ENCODE data around the gene SCYGR5. TPM values are rescaled to one million over a fixed set of nuclear protein-coding genes. Genes with fewer than 3 reads are reported as not detected.

Gene SCYGR5, protein sequence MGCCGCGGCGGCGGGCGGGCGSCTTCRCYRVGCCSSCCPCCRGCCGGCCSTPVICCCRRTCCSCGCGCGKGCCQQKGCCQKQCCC
- total RNA-seq (2022; extraction: Qiagen RNA extraction; ENCODE audit: low read depth), result not detected in 5 replicates

GRCh38 chr2:227666631-227667170 is at the start of gene SCYGR5:
TSS of gene SCYGR5 (plus strand) at chr2:227666804. CDS start at chr2:227666804, 0 bp downstream.

GRCh38 chr2:227617316-227618230 is 49.0 kb upstream of the SCYGR5 start, which contains the start of gene SCYGR4:
TSS of gene SCYGR4 (plus strand) at chr2:227617498. CDS start at chr2:227617498, 0 bp downstream.

Other genes starting within 250 kb of the SCYGR5 start
- 99.3 to 133 TPM (median 123 TPM) in 5 replicates for gene AGFG1, start 194.6 kb upstream of the SCYGR5 start, total RNA-seq (2022; extraction: Qiagen RNA extraction; ENCODE audit: low read depth)
- not detected in 5 replicates for gene SCYGR2, start 67.9 kb upstream of the SCYGR5 start, total RNA-seq (2022; extraction: Qiagen RNA extraction; ENCODE audit: low read depth)
- not detected in 5 replicates for gene SCYGR3, start 52.0 kb upstream of the SCYGR5 start, total RNA-seq (2022; extraction: Qiagen RNA extraction; ENCODE audit: low read depth)
- not detected in 5 replicates for gene SCYGR4, start 49.3 kb upstream of the SCYGR5 start, total RNA-seq (2022; extraction: Qiagen RNA extraction; ENCODE audit: low read depth)
- 2.3 to 3.2 TPM (median 3.1 TPM) in 5 replicates for gene SLC19A3, start 51.2 kb downstream of the SCYGR5 start, total RNA-seq (2022; extraction: Qiagen RNA extraction; ENCODE audit: low read depth)
- not detected in 5 replicates for gene SCYGR6, start 58.0 kb downstream of the SCYGR5 start, total RNA-seq (2022; extraction: Qiagen RNA extraction; ENCODE audit: low read depth)
- not detected in 5 replicates for gene SCYGR7, start 61.5 kb downstream of the SCYGR5 start, total RNA-seq (2022; extraction: Qiagen RNA extraction; ENCODE audit: low read depth)
- gene SCYGR8, start 79.1 kb downstream of the SCYGR5 start, total RNA-seq (2022; extraction: Qiagen RNA extraction; ENCODE audit: low read depth), result not detected in 5 replicates
- 3.0 to 5.8 TPM (median 4.3 TPM) in 5 replicates for gene CCL20, start 147.0 kb downstream of the SCYGR5 start, total RNA-seq (2022; extraction: Qiagen RNA extraction; ENCODE audit: low read depth)
- gene DAW1, start 204.8 kb downstream of the SCYGR5 start, total RNA-seq (2022; extraction: Qiagen RNA extraction; ENCODE audit: low read depth), result 2.0 to 2.9 TPM (median 2.3 TPM) in 5 replicates

Data from A549 treated with RU486 at 1 μM for 4 hours (cell line).